Panc1 (cell line): ENCODE results near the gene CIC. TPM values are rescaled to one million over a fixed set of nuclear protein-coding genes. Genes with fewer than 3 reads are reported as not detected.

Experiments
- ATAC-seq: fragments of 200-7000 bp; cut with Tn5 transposase; 2 replicates; pipeline ENCODE4 v1.9.1; 2020; ENCODE audit warnings: mild to moderate bottlenecking, moderate library complexity
- BruUV-seq: library from RNA; stranded (reverse); fragments of 400-500 nt; replicated peaks from 2 replicates; lab custom pipeline; 2021; lab: Mats Ljungman, UMichigan
- CTCF ChIA-PET: fragments of 300-600 bp; sonication (Branson Sonifier 250); formaldehyde crosslinking; loops from one replicate; lab custom pipeline; 2022; ENCODE audit warnings: antibody characterized with exemption; lab: Charles Lee
- POLR2A ChIA-PET: fragments of 300-600 bp; sonication (Branson Sonifier 250); formaldehyde crosslinking; loops from one replicate; lab custom pipeline; 2022; ENCODE audit warnings: antibody characterized with exemption; lab: Charles Lee
- DNase-seq: peaks from one replicate; pipeline ENCODE4 v3.0.0-alpha.2; 2010; ENCODE audit warnings: low read depth, low spot score
- H3K27ac ChIP-seq: 2 replicates; pipeline ENCODE4 v1.5.1; 2011; ENCODE audit warnings: mild to moderate bottlenecking, low read length, inconsistent platforms
- H3K27me3 ChIP-seq: fragments of 200-500 bp; sonication (Bioruptor generic); 2 replicates; pipeline ENCODE4 v1.6.0; 2014; ENCODE audit warnings: low read length, inconsistent platforms; ENCODE audit not compliant: control insufficient read depth, insufficient read depth
- H3K36me3 ChIP-seq: fragments of 200-500 bp; sonication (Bioruptor generic); 2 replicates; pipeline ENCODE4 v1.5.1; 2014; ENCODE audit warnings: inconsistent platforms, mild to moderate bottlenecking, low read length, moderate library complexity; ENCODE audit not compliant: control insufficient read depth, insufficient read depth
- H3K4me1 ChIP-seq: 2 replicates; pipeline ENCODE4 v1.5.1; 2011; ENCODE audit warnings: inconsistent platforms, mild to moderate bottlenecking, low read length, moderate library complexity; ENCODE audit not compliant: control insufficient read depth, insufficient read depth
- H3K4me3 ChIP-seq, 2 experiments: 2 replicates each; pipeline ENCODE4 v1.5.1; 2011 to 2012; ENCODE audit warnings: low read depth in 2 of 2, low read length in 2 of 2, mild to moderate bottlenecking in 2 of 2, inconsistent platforms in 1 of 2, moderate library complexity in 1 of 2
- H3K9me3 ChIP-seq: fragments of 200-500 bp; sonication (Bioruptor generic); 2 replicates; pipeline ENCODE4 v1.5.1; 2014; ENCODE audit warnings: low read depth, mild to moderate bottlenecking, inconsistent platforms, low read length, moderate library complexity; ENCODE audit not compliant: control insufficient read depth, insufficient read depth
- POLR2AphosphoS5 ChIP-seq: IDR thresholded peaks from 2 replicates; pipeline ENCODE4 v1.6.1; 2012; ENCODE audit warnings: mild to moderate bottlenecking, low read depth, low read length, moderate library complexity
- SIN3A ChIP-seq: IDR thresholded peaks from 2 replicates; pipeline ENCODE4 v1.6.1; 2012; ENCODE audit warnings: low read depth, mild to moderate bottlenecking, low read length, moderate library complexity, borderline replicate concordance; ENCODE audit not compliant: insufficient read depth
- TCF7L2 ChIP-seq: IDR thresholded peaks from 2 replicates; pipeline ENCODE4 v1.6.1; 2011; ENCODE audit warnings: mild to moderate bottlenecking, low read depth, low read length, inconsistent platforms
- in situ Hi-C: cut with HindIII; loops from 2 replicates; pipeline ENCODE4 v1.10.0; 2016; ENCODE audit warnings: low sequenced_read_pairs, low pct_unique_long_range_greater_than_20kb
- intact Hi-C: fragments of 100-400 bp; cut with micrococcal nuclease; formaldehyde crosslinking; loops from one replicate; pipeline ENCODE4 v1.10.0; 2022; ENCODE audit not compliant: unreplicated experiment
- total RNA-seq: library from RNA; stranded (reverse); gene quantifications from one replicate; pipeline ENCODE4 v1.2.1, GENCODE V29; 2021; ENCODE audit not compliant: unreplicated experiment
- TF ChIP-seq, protein P1 (sequence below): fragments of 450-650 bp; IDR thresholded peaks from 2 replicates; pipeline ENCODE4 v1.5.1; 2017; ENCODE audit warnings: mild to moderate bottlenecking
- TF ChIP-seq, protein P2 (sequence below), 2 experiments: IDR thresholded peaks; 2 replicates each; pipeline ENCODE4 v1.6.1; 2011 to 2012; ENCODE audit warnings: low read depth in 2 of 2, control low read depth in 1 of 2, low read length in 1 of 2, mild to moderate bottlenecking in 1 of 2, moderate library complexity in 1 of 2; ENCODE audit not compliant: insufficient read depth in 1 of 2

The CIC gene
- total RNA-seq, 1 experiment from 2014 or later: 67.4 TPM

DNA sequence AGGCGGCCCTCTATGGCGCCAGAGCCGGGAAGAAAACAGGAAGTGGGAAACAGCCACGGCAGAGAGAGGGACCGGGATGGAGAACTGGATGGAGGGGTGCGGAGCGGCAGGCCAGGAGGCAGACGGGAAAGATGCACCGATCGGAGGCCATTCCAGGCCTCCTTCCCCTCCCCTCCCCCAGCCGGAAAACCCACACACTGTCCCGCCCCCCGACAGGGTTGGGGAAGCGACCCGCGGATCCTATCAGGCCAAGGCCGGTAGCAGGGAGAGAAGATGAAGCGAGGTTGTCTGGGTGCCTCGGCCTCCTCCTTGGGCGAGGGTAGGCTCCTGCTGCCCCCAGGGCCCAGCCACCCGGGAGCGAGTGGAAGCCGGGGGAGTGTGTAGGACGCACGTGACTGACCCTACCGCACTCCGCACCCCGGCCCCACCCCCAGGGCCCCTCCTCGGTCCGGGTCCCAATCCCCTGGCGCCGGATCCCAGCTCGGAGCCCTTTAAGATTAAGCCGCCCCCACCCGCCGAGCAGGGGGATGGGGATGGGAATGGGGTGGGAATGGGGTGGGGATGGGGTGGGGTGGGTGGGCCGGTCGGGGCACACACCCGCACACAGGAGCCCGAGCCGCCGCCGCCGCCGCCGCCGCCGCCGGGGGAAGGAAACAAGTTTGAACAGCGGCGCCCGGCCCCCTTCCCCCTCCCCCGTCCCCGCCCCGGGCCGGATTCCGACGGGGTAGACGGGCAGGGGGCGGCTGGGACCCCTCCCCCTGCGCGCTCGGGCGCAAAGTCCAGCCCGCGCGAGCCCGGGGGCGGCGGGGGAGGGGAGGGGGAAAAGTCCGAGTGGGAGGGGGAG, 15.6 kb upstream of the CIC start:
- peaks cover 26% of the 10 kb centered on the region for H3K4me1 ChIP-seq
- CTCF ChIA-PET: no interaction called here
- POLR2A ChIA-PET: interaction anchor here (0.6 to 0.7 kb wide), 2 partner anchors 58 to 77 kb away, joined by 3 to 4 read pairs; no protein-coding TSS in a partner anchor
- no peaks in the 10 kb centered on the region for H3K9me3 ChIP-seq
- in situ Hi-C loops (no loop called here), intact Hi-C loops (no loop called here)
- peak overlapping the region; percentile 72 to 82 for H3K4me3 ChIP-seq
- no peak for DNase-seq
- H3K27me3 ChIP-seq: no peaks in the 10 kb centered on the region
- H3K27ac ChIP-seq: peak overlapping the region; percentile 84
- no peaks in the 10 kb centered on the region; the same call in 1 of the 2 replicates for H3K36me3 ChIP-seq
- no TSS peak for BruUV-seq
- ATAC-seq: peak; percentile 32
- TF ChIP-seq SIN3A (0 out of 2 replicates have a peak, but pooled peaks have one; percentile 71), POLR2AphosphoS5 (peak; percentile 38; the same call in 1 of the 2 replicates), TCF7L2 (no peak)
- TF ChIP-seq, protein P1, sequence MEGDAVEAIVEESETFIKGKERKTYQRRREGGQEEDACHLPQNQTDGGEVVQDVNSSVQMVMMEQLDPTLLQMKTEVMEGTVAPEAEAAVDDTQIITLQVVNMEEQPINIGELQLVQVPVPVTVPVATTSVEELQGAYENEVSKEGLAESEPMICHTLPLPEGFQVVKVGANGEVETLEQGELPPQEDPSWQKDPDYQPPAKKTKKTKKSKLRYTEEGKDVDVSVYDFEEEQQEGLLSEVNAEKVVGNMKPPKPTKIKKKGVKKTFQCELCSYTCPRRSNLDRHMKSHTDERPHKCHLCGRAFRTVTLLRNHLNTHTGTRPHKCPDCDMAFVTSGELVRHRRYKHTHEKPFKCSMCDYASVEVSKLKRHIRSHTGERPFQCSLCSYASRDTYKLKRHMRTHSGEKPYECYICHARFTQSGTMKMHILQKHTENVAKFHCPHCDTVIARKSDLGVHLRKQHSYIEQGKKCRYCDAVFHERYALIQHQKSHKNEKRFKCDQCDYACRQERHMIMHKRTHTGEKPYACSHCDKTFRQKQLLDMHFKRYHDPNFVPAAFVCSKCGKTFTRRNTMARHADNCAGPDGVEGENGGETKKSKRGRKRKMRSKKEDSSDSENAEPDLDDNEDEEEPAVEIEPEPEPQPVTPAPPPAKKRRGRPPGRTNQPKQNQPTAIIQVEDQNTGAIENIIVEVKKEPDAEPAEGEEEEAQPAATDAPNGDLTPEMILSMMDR: no peak

DNA sequence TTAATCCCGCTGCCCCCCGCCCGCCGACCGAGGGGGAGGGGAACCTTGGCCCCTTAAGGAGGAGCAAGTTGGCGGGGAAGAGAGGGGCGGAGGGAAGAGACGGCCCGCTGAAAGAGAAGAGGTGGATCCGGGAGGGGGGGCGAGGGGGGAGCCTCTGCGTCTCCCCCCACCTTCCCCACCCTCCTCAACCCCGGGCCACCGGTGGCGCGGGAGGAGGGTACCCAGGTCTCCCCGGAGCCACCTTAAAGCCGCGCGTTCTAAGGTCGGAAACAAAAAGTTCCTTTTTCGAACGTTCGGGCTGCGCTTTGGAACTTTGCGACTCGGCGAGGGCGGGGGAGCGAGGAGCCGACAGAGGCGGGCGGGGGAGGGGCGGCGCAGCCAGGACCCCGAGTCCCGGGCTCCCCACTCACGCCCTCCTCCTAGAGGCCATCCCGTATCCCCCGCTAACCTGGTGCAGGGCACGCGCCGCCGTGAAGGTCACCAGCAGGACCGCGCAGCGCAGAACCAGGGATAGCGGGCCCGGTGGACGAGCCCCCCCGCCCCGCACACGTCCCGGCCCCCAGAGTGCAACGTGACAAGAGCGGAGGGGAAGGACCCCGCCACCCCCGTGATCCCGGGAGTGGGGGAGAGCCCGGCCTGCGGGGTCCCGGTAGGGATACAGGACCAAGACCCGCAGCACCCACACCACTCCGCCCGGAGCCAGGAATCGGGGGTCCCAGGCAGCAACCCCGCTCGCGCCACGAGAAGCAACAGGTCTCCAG, 14.8 kb upstream of the CIC start:
- no peaks in the 10 kb centered on the region for H3K27me3 ChIP-seq
- TSS peak; percentile 79 for BruUV-seq
- TF ChIP-seq POLR2AphosphoS5 (no peak; the same call in 1 of the 2 replicates), TCF7L2 (no peak), SIN3A (no peak; the same call in 1 of the 2 replicates)
- TF ChIP-seq, protein P2, sequence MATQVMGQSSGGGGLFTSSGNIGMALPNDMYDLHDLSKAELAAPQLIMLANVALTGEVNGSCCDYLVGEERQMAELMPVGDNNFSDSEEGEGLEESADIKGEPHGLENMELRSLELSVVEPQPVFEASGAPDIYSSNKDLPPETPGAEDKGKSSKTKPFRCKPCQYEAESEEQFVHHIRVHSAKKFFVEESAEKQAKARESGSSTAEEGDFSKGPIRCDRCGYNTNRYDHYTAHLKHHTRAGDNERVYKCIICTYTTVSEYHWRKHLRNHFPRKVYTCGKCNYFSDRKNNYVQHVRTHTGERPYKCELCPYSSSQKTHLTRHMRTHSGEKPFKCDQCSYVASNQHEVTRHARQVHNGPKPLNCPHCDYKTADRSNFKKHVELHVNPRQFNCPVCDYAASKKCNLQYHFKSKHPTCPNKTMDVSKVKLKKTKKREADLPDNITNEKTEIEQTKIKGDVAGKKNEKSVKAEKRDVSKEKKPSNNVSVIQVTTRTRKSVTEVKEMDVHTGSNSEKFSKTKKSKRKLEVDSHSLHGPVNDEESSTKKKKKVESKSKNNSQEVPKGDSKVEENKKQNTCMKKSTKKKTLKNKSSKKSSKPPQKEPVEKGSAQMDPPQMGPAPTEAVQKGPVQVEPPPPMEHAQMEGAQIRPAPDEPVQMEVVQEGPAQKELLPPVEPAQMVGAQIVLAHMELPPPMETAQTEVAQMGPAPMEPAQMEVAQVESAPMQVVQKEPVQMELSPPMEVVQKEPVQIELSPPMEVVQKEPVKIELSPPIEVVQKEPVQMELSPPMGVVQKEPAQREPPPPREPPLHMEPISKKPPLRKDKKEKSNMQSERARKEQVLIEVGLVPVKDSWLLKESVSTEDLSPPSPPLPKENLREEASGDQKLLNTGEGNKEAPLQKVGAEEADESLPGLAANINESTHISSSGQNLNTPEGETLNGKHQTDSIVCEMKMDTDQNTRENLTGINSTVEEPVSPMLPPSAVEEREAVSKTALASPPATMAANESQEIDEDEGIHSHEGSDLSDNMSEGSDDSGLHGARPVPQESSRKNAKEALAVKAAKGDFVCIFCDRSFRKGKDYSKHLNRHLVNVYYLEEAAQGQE (IDR thresholded peaks at IDR 0.05; ENCODE audit: insufficient read depth in 1 of 2, low read depth in 2 of 2, low read length in 1 of 2): no peak
- TF ChIP-seq, protein P1: no peak
- ChIA-PET CTCF (no interaction called here), POLR2A (no interaction called here)
- ATAC-seq (peak; percentile 46), DNase-seq (no peak)
- peaks cover 24% of the 10 kb centered on the region for H3K4me1 ChIP-seq
- H3K27ac ChIP-seq: peak overlapping the region; percentile 70
- in situ Hi-C loops: no loop called here
- peak overlapping the region; percentile 72 to 82 for H3K4me3 ChIP-seq
- intact Hi-C loops: no loop called here
- no peaks in the 10 kb centered on the region for H3K9me3 ChIP-seq
- H3K36me3 ChIP-seq: no peaks in the 10 kb centered on the region; the same call in 1 of the 2 replicates
